ENCODE data around the gene PAH.

GRCh38 chr12:102848832-102849231 lies 68.2 kb downstream of the PAH start:
- no peak for TF ChIP-seq CTCF (IDR thresholded peaks at IDR 0.05)
- no peak for TF ChIP-seq POLR2A (IDR thresholded peaks at IDR 0.05)
- TF ChIP-seq POLR2AphosphoS5 (IDR thresholded peaks at IDR 0.05): no peak

Measured in transverse colon (tissue), 4 donors.